ENCODE data around the gene TRIM40. TPM values are rescaled to one million over a fixed set of nuclear protein-coding genes. Genes with fewer than 3 reads are reported as not detected.

Gene TRIM40
- total RNA-seq, 1 donor from 2014 or later = not detected

DNA sequence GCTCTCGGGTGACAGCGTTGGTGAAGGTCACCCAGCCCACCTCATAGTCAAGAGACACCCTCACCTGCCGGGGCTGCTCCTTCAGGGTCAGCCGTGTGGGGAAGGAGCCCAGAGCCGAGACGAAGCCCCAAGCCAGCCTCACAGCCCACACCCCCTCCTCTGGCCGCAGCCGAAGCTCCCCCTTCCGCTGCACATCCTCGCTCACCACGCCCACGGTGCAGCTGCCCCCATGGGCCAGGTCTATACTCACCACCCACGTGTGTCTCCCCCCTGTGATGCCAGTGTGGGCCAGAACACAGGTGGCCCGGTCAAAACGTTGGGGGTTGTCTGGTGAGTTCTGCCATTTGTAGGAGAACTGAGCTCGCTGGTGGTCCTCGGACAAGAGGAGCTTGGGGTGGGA, 18.1 kb downstream of the TRIM40 start:
- peaks cover 20% of the 10 kb centered on the region for H3K4me1 Mint-ChIP-seq (ENCODE audit: unreplicated experiment)
- no peak overlapping the region for H3K4me3 Mint-ChIP-seq
- TF ChIP-seq CTCF (conservative IDR thresholded peaks at IDR 0.05) = no peak
- H3K36me3 Mint-ChIP-seq = no peaks in the 10 kb centered on the region
- H3K9me3 Mint-ChIP-seq = no peaks in the 10 kb centered on the region
- DNase-seq (ENCODE audit: extremely low spot score, unreplicated experiment) = no peak
- H3K27me3 Mint-ChIP-seq = peaks cover 70% of the 10 kb centered on the region
- no peak overlapping the region for H3K27ac Mint-ChIP-seq

DNA sequence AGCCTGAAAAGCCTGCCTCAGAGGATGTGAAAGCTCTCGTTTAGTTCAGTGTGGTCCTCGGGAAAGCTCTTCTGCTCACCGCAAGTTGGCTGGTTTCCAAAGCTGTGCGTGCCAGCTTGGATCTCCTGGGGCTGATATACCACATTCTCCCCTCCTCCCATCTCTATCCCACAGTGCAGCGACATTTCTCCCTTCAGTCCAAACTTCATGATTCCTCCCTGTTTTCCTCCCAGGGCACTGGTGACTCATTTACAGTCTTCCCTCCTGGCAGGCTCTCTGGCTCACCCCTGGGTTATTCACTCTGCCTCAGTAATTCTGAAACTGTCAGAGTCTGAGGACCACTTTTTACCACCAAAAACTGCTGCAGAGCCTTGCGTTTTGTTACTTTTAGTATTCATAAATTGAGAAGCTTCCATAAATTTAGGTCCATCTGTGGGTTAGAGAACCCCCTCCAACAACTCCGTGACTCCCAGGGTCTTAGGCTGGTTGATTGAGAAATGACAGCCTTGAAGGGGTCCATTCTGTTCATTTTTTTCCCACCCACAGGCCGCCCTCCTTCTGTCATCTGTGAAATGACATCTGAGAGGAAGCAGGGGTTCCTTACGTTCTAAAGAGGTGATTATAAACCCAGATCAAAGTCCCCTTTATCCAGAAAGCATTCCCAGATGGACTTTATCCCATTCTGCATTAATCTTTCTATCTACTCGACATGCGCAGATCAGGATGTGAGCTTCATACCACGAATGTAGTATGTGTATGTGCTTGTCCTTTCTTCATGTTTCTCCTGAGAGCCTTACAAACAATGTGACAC, 19.0 kb downstream of the TRIM40 start:
- no peak for TF ChIP-seq CTCF (conservative IDR thresholded peaks at IDR 0.05)
- DNase-seq (ENCODE audit: extremely low spot score, unreplicated experiment) = no peak
- Mint-ChIP-seq H3K27ac (peak overlapping the region; percentile 58), H3K9me3 (no peaks in the 10 kb centered on the region), H3K4me3 (peak overlapping the region; percentile 26), H3K27me3 (peaks cover 75% of the 10 kb centered on the region), H3K36me3 (no peaks in the 10 kb centered on the region), H3K4me1 (ENCODE audit: unreplicated experiment) (peaks cover 20% of the 10 kb centered on the region)

DNA sequence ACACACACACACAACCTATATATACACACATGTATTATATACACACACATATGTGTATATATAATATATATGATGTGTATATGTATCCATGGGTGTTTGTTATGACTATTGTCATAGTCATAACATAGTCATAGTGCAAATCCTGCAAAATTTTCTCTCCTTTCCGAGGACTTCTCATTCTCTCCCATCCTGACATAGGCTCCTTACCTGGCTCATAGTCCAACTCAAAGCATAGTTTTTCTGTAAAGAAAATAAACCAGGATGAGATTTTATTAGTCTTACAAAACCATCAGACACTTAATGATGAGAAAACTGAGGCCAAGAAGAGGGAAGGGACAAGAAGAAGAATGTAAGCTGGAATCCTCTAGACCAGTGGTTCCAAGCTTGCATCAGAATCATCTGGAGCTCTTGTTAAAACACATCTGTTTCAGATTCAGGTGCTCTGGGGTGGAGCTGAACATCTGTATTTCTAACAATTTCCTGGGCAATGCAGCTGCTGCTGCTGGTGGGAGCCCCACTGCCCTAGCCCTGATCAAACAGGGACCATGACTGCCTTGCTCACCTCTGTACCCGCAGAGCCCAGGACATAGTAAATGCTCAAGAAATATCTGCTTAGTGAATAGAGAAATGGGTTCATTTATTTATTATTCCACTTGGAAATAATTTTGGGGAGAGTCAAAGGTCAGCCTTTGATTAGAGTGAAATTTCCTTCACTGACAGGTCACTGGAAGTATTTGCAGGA, 19.8 kb downstream of the TRIM40 start:
- no peak for DNase-seq (ENCODE audit: extremely low spot score, unreplicated experiment)
- TF ChIP-seq CTCF (conservative IDR thresholded peaks at IDR 0.05) = no peak
- H3K4me3 Mint-ChIP-seq = no peak overlapping the region
- H3K27me3 Mint-ChIP-seq = peaks cover 75% of the 10 kb centered on the region
- H3K4me1 Mint-ChIP-seq (ENCODE audit: unreplicated experiment) = peaks cover 15% of the 10 kb centered on the region
- H3K27ac Mint-ChIP-seq = peak overlapping the region; percentile 47
- H3K36me3 Mint-ChIP-seq = no peaks in the 10 kb centered on the region
- no peaks in the 10 kb centered on the region for H3K9me3 Mint-ChIP-seq

DNA sequence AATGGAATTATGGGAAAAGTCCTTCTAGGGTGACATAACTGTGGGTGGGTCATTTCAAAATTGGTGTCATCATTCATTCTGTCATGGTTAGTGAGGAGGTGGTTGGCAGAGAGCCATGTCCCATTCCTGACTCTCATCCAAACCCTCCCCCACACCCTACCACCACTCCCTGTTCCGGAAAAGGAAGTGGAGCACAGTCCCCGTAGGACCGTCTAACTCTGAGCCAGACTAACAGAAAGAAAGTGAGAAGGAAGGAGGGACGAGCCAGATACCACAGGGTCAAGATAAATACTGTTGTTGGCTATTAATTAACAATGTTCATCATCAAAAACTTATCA, 20.3 kb downstream of the TRIM40 start:
- peak overlapping the region; percentile 47 for H3K27ac Mint-ChIP-seq
- H3K4me1 Mint-ChIP-seq (ENCODE audit: unreplicated experiment) = peaks cover 15% of the 10 kb centered on the region
- no peaks in the 10 kb centered on the region for H3K9me3 Mint-ChIP-seq
- DNase-seq (ENCODE audit: extremely low spot score, unreplicated experiment) = no peak
- no peaks in the 10 kb centered on the region for H3K36me3 Mint-ChIP-seq
- H3K4me3 Mint-ChIP-seq = no peak overlapping the region
- TF ChIP-seq CTCF (conservative IDR thresholded peaks at IDR 0.05) = no peak
- peaks cover 72% of the 10 kb centered on the region for H3K27me3 Mint-ChIP-seq

GRCh38 chr6:30156774-30157173, 20.8 kb downstream of the TRIM40 start:
- H3K36me3 Mint-ChIP-seq = no peaks in the 10 kb centered on the region
- no peak overlapping the region for H3K4me3 Mint-ChIP-seq
- peaks cover 75% of the 10 kb centered on the region for H3K27me3 Mint-ChIP-seq
- peaks cover 15% of the 10 kb centered on the region for H3K4me1 Mint-ChIP-seq (ENCODE audit: unreplicated experiment)
- no peak overlapping the region for H3K27ac Mint-ChIP-seq
- H3K9me3 Mint-ChIP-seq = no peaks in the 10 kb centered on the region
- DNase-seq (ENCODE audit: extremely low spot score, unreplicated experiment) = no peak
- no peak for TF ChIP-seq CTCF (conservative IDR thresholded peaks at IDR 0.05)
